ENCODE results near the gene ZBTB34.

DNA sequence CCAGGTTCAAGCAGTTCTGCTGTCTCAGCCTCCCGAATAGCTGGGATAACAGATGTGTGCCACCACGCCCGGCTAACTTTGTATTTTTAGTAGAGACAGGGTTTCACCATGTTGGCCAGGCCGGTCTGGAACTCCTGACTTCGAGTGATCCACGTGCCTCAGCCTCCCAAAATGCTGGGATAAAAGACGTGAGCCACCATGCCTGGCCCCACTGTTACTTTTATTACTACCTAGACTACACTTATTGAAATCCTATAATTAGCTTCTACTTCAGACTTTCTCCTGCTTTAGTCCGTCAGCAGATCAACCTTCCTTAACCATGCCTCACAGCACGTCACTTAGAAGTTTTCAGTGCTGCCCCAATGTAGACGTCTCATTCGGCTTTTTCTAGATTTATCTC, 47.4 kb upstream of the ZBTB34 start:
- TF ChIP-seq, protein P1, sequence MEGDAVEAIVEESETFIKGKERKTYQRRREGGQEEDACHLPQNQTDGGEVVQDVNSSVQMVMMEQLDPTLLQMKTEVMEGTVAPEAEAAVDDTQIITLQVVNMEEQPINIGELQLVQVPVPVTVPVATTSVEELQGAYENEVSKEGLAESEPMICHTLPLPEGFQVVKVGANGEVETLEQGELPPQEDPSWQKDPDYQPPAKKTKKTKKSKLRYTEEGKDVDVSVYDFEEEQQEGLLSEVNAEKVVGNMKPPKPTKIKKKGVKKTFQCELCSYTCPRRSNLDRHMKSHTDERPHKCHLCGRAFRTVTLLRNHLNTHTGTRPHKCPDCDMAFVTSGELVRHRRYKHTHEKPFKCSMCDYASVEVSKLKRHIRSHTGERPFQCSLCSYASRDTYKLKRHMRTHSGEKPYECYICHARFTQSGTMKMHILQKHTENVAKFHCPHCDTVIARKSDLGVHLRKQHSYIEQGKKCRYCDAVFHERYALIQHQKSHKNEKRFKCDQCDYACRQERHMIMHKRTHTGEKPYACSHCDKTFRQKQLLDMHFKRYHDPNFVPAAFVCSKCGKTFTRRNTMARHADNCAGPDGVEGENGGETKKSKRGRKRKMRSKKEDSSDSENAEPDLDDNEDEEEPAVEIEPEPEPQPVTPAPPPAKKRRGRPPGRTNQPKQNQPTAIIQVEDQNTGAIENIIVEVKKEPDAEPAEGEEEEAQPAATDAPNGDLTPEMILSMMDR (IDR thresholded peaks at IDR 0.05), result no peak
- no peak for TF ChIP-seq POLR2A (IDR thresholded peaks at IDR 0.05)
